B cell (primary cell): ENCODE data around the gene MEF2B. TPM values are rescaled to one million over a fixed set of nuclear protein-coding genes. Genes with fewer than 3 reads are reported as not detected.

ENCODE experiments used
- ATAC-seq: fragments of 200-7000 bp; cut with Tn5 transposase; one replicate; pipeline ENCODE4 v1.10.0; 2021; ENCODE audit warnings: low read depth, mild to moderate bottlenecking, moderate number of reproducible peaks, moderate library complexity
- CTCF ChIA-PET: fragments of 350-600 bp; sonication (Branson Sonifier 250); formaldehyde crosslinking; loops from one replicate; lab custom pipeline; 2021; ENCODE audit warnings: antibody characterized with exemption, inconsistent platforms; lab: Charles Lee
- POLR2A ChIA-PET: fragments of 350-600 bp; sonication (Branson Sonifier 250); formaldehyde crosslinking; loops from one replicate; lab custom pipeline; 2021; ENCODE audit warnings: antibody characterized with exemption; lab: Charles Lee
- DNase-seq: peaks from one replicate; pipeline ENCODE4 v3.0.0; 2013
- H2AFZ ChIP-seq: 2 replicates; pipeline ENCODE4 v1.6.1; 2012; ENCODE audit warnings: mild to moderate bottlenecking, low read depth, low read length; ENCODE audit not compliant: insufficient read depth, poor library complexity, severe bottlenecking
- H3K27ac ChIP-seq, 2 donors: 1 replicate in 1 of 2; 2 replicates in 1 of 2; pipeline ENCODE4 v1.5.1; 2012 to 2013; ENCODE audit warnings: low read length in 2 of 2, mild to moderate bottlenecking in 2 of 2, moderate library complexity in 1 of 2
- H3K27me3 ChIP-seq, 4 experiments: fragments of 200-600 bp in 1 of 4; sonication (generic) in 1 of 4; replicated peaks in 1 of 4; 1 replicate in 2 of 4; 2 replicates in 2 of 4; pipeline versions ENCODE4 v1.6.1 to v1.7.0; 2013 to 2016; ENCODE audit warnings: low read length in 3 of 4, mild to moderate bottlenecking in 2 of 4, mixed read lengths in 1 of 4, moderate library complexity in 1 of 4; ENCODE audit not compliant: insufficient read depth in 4 of 4, control insufficient read depth in 3 of 4; ENCODE audit errors: control extremely low read depth in 1 of 4
- H3K36me3 ChIP-seq, 2 experiments: replicated peaks in 1 of 2; 1 replicate in 1 of 2; 2 replicates in 1 of 2; pipeline versions ENCODE4 v1.6.1 to v1.7.1; 2013; ENCODE audit warnings: low read length in 1 of 2; ENCODE audit not compliant: insufficient read depth in 2 of 2, control insufficient read depth in 1 of 2; ENCODE audit errors: control extremely low read depth in 1 of 2, extremely low read depth in 1 of 2
- H3K4me1 ChIP-seq, 2 donors: fragments of 200-600 bp in 1 of 2; sonication (generic) in 1 of 2; 1 replicate in 1 of 2; 2 replicates in 1 of 2; pipeline versions ENCODE4 v1.5.1 to v1.6.1; 2013 to 2017; ENCODE audit warnings: low read length in 2 of 2; ENCODE audit not compliant: control insufficient read depth in 2 of 2, insufficient read depth in 2 of 2
- H3K4me2 ChIP-seq: replicated peaks from 2 replicates; pipeline ENCODE3; 2012; ENCODE audit warnings: mild to moderate bottlenecking, low read depth, low read length; ENCODE audit not compliant: poor library complexity, severe bottlenecking
- H3K4me3 ChIP-seq, 5 experiments: fragments of 200-600 bp in 1 of 5; sonication (generic) in 1 of 5; 1 replicate in 3 of 5; 2 replicates in 2 of 5; pipeline versions ENCODE4 v1.5.1 to v1.7.0; 2011 to 2016; ENCODE audit warnings: low read length in 4 of 5, mild to moderate bottlenecking in 4 of 5, low read depth in 2 of 5, control low read depth in 1 of 5, moderate library complexity in 1 of 5; ENCODE audit not compliant: insufficient read depth in 1 of 5; ENCODE audit errors: control extremely low read depth in 1 of 5, extremely low read depth in 1 of 5
- H3K79me2 ChIP-seq: fragments of 200-600 bp; sonication (generic); one replicate; pipeline ENCODE4 v1.6.0; 2016; ENCODE audit warnings: low read length; ENCODE audit not compliant: control insufficient read depth, insufficient read depth
- H3K9ac ChIP-seq: fragments of 200-600 bp; sonication (generic); 2 replicates; pipeline ENCODE4 v1.6.1; 2017; ENCODE audit warnings: mild to moderate bottlenecking, low read length, moderate library complexity
- H3K9me3 ChIP-seq, 3 donors: one replicate each; pipeline versions ENCODE4 v1.6.1 to v1.7.1; 2013; ENCODE audit warnings: low read length in 2 of 3; ENCODE audit not compliant: control insufficient read depth in 2 of 3, insufficient read depth in 1 of 3; ENCODE audit errors: control extremely low read depth in 1 of 3
- H4K20me1 ChIP-seq: 2 replicates; pipeline ENCODE4 v1.6.0; 2012; ENCODE audit warnings: mild to moderate bottlenecking, low read length; ENCODE audit not compliant: insufficient read depth, control insufficient read depth, poor library complexity, severe bottlenecking
- H3K27ac Mint-ChIP-seq: one replicate; pipeline ENCODE4 v1.8.0; 2021; ENCODE audit warnings: mixed read lengths
- H3K27me3 Mint-ChIP-seq: one replicate; pipeline ENCODE4 v1.8.0; 2021; ENCODE audit warnings: mixed read lengths
- H3K4me1 Mint-ChIP-seq: one replicate; pipeline ENCODE4 v1.8.0; 2021; ENCODE audit warnings: mixed read lengths
- H3K4me3 Mint-ChIP-seq: one replicate; pipeline ENCODE4 v1.8.0; 2021; ENCODE audit warnings: mixed read lengths
- H3K9me3 Mint-ChIP-seq: one replicate; pipeline ENCODE4 v1.8.0; 2022; ENCODE audit warnings: mixed read lengths; ENCODE audit not compliant: insufficient read depth
- CTCF ChIP-seq: fragments of 200-600 bp; IDR thresholded peaks from one replicate; pipeline ENCODE4 v1.8.0; 2022; ENCODE audit warnings: antibody characterized with exemption, mild to moderate bottlenecking
- EZH2 ChIP-seq: IDR thresholded peaks from 2 replicates; pipeline ENCODE4 v1.6.1; 2012; ENCODE audit warnings: borderline replicate concordance, low read depth, mild to moderate bottlenecking, moderate library complexity, low read length; ENCODE audit not compliant: insufficient read depth, poor library complexity, severe bottlenecking
- WGBS: methylation state at CpG from one replicate; pipeline ENCODE4 v1.1.5; 2013; ENCODE audit warnings: missing lambda C conversion rate; ENCODE audit not compliant: insufficient coverage; 5-methylcytosine and 5-hydroxymethylcytosine counted together
- intact Hi-C: fragments of 100-400 bp; cut with micrococcal nuclease; formaldehyde crosslinking; loops from one replicate; pipeline ENCODE4 v1.10.0; 2022
- polyA plus RNA-seq: library from polyadenylated mRNA; depleted of rRNA; stranded (reverse); fragments of >200 nt; gene quantifications from 2 replicates; pipeline ENCODE4 v1.2.3, GENCODE V29; 2012
- total RNA-seq, 2 donors: library from RNA; stranded (reverse); fragments of 120-200 nt in 1 of 2; gene quantifications; 1 replicate in 1 of 2; 2 replicates in 1 of 2; pipeline versions ENCODE4 v1.2.3 to v1.2.4, GENCODE V29; 2013 to 2022

MEF2B gene
- total and polyA plus RNA-seq, 2 donors (not counting 1 experiment from before 2014, with no cell fraction given): 4.6 to 5.5 TPM

DNA sequence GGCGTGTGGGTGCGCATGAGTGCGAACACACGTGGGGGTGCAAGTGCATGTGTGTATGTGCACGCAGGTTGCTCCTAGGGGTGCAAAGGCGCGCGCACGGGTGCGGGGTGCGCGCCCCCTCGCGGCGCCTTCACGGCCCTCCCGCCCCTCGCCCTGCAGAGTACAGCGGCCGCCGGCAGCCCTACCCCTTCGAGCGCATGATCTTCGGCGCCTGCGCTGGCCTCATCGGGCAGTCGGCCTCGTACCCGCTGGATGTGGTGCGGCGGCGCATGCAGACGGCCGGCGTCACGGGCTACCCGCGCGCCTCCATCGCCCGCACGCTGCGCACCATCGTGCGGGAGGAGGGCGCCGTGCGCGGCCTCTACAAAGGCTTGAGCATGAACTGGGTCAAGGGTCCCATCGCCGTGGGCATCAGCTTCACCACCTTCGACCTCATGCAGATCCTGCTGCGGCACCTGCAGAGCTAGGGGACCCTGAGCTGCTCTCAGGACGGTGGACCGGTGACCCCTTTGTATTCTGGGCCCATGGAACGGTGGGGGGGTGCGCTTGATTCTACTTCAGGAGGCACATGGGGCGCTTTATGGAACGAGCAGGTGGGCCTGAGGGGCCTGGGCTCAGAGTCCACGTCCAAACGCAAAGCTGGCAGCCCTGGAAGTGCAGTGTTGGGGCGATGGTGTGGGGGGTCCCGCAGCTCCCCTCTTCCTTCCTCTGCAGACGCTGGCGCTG lies 59.5 kb downstream of the MEF2B start:
- Histone ChIP-seq H3K4me3 (no peak overlapping the region), H4K20me1 (no peaks in the 10 kb centered on the region), H3K4me2 (peak overlapping the region; percentile 63), H3K36me3 (peaks cover 0 to 22% of the 10 kb centered on the region in 2 experiments), H3K27ac (no peak overlapping the region), H3K79me2 (no peaks in the 10 kb centered on the region), H3K9me3 (no peaks in the 10 kb centered on the region), H3K4me1 (peaks cover 0 to 15% of the 10 kb centered on the region in 2 donors), H3K27me3 (no peaks in the 10 kb centered on the region), H2AFZ (no peak overlapping the region), H3K9ac (no peak overlapping the region)
- ChIA-PET POLR2A (no interaction called here), CTCF (interaction anchor here (1.3 to 1.4 kb wide), 2 partner anchors 55 to 56 kb away, joined by 3 read pairs; no protein-coding TSS in a partner anchor)
- Mint-ChIP-seq H3K9me3 (no peaks in the 10 kb centered on the region), H3K4me3 (peak overlapping the region; percentile 34), H3K4me1 (peaks cover 24% of the 10 kb centered on the region), H3K27ac (no peak overlapping the region), H3K27me3 (no peaks in the 10 kb centered on the region)
- intact Hi-C loops: loop anchor here (1.0 kb wide), 2 partner anchors 45 to 57 kb away; no protein-coding TSS in a partner anchor
- WGBS: 34% methylated on average over 66 of the region's 66 CpGs
- DNase-seq (peak; percentile 53), ATAC-seq (peak; percentile 52)
- TF ChIP-seq EZH2 (no peak), CTCF (peak; percentile 47)

DNA sequence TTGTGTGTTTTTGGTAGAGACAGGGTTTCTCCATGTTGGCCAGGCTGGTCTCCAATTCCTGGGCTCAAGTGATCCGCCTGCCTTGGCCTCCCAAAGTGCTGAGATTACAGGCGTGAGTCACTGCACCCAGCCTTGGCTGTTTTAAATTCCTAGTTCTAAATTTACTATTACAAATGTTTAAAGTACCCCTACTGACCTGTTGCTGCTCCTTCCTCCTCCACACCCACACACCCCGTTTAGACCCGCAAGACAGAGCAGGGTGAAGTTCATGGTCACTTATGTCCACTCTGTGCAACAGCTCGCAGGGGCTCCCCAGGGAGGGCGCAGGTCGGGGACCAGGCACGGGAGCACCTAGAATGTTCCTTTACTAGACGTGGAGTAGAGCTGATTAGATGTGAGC lies 60.5 kb downstream of the MEF2B start:
- Histone ChIP-seq H3K27ac (no peak overlapping the region), H3K79me2 (no peaks in the 10 kb centered on the region), H3K9ac (no peak overlapping the region), H4K20me1 (no peaks in the 10 kb centered on the region), H3K4me1 (peaks cover 0 to 15% of the 10 kb centered on the region in 2 donors), H3K36me3 (peaks cover 0 to 27% of the 10 kb centered on the region in 2 experiments), H3K4me3 (no peak overlapping the region), H3K4me2 (no peak overlapping the region), H2AFZ (no peak overlapping the region), H3K9me3 (no peaks in the 10 kb centered on the region), H3K27me3 (no peaks in the 10 kb centered on the region)
- POLR2A ChIA-PET: no interaction called here
- no peak for TF ChIP-seq EZH2
- no peak for TF ChIP-seq CTCF
- no peaks in the 10 kb centered on the region for H3K27me3 Mint-ChIP-seq
- DNase-seq (no peak), ATAC-seq (no peak)
- no peaks in the 10 kb centered on the region for H3K9me3 Mint-ChIP-seq
- 93% methylated on average over 7 of the region's 9 CpGs for WGBS
- H3K27ac Mint-ChIP-seq: no peak overlapping the region
- peak overlapping the region; percentile 39 for H3K4me3 Mint-ChIP-seq
- CTCF ChIA-PET: interaction anchor here (1.3 to 1.4 kb wide), 2 partner anchors 54 to 55 kb away, joined by 3 to 5 read pairs; no protein-coding TSS in a partner anchor
- peaks cover 28% of the 10 kb centered on the region for H3K4me1 Mint-ChIP-seq
- intact Hi-C loops: no loop called here
